CD4-positive, alpha-beta T cell (primary cell): Measurements from ENCODE around the gene PROSER2. TPM values are rescaled to one million over a fixed set of nuclear protein-coding genes. Genes with fewer than 3 reads are reported as not detected.

Experiments used
- ATAC-seq: fragments of 200-7000 bp; cut with Tn5 transposase; one replicate; pipeline ENCODE4 v1.10.0; 2022; ENCODE audit warnings: mild to moderate bottlenecking; ENCODE audit not compliant: poor library complexity
- CTCF ChIA-PET: fragments of 350-600 bp; sonication (Branson Sonifier 250); formaldehyde crosslinking; loops from one replicate; lab custom pipeline; 2021; ENCODE audit warnings: antibody characterized with exemption, inconsistent platforms; lab: Charles Lee
- POLR2A ChIA-PET: fragments of 350-600 bp; sonication (Branson Sonifier 250); formaldehyde crosslinking; loops from one replicate; lab custom pipeline; 2021; ENCODE audit warnings: antibody characterized with exemption, inconsistent platforms; lab: Charles Lee
- DNase-seq, 14 experiments: peaks; one replicate each; pipeline ENCODE4 v3.0.0-alpha.2; 2013 to 2020; ENCODE audit warnings: mixed read lengths in 2 of 14
- H3K27ac ChIP-seq, 2 donors: one replicate each; pipeline versions ENCODE4 v1.5.1 to v1.7.0; 2013; ENCODE audit warnings: low read length in 2 of 2, low read depth in 1 of 2, mild to moderate bottlenecking in 1 of 2
- H3K27me3 ChIP-seq, 2 experiments: 1 replicate in 1 of 2; 2 replicates in 1 of 2; pipeline versions ENCODE4 v1.6.1 to v1.7.0; 2013; ENCODE audit warnings: low read length in 2 of 2, control low read depth in 1 of 2, mild to moderate bottlenecking in 1 of 2, moderate library complexity in 1 of 2; ENCODE audit not compliant: insufficient read depth in 2 of 2, control insufficient read depth in 1 of 2
- H3K36me3 ChIP-seq: one replicate; pipeline ENCODE4 v1.6.1; 2013; ENCODE audit warnings: low read length, control low read depth; ENCODE audit not compliant: insufficient read depth
- H3K4me1 ChIP-seq: one replicate; pipeline ENCODE4 v1.6.1; 2013; ENCODE audit warnings: low read length, control low read depth; ENCODE audit not compliant: insufficient read depth
- H3K4me3 ChIP-seq: one replicate; pipeline ENCODE4 v1.5.1; 2013; ENCODE audit warnings: mild to moderate bottlenecking, low read length, moderate library complexity
- H3K9me3 ChIP-seq, 2 experiments: 1 replicate in 1 of 2; 2 replicates in 1 of 2; pipeline versions ENCODE4 v1.6.1 to v1.7.0; 2013; ENCODE audit warnings: low read length in 2 of 2, mild to moderate bottlenecking in 2 of 2, control low read depth in 1 of 2, moderate library complexity in 1 of 2; ENCODE audit not compliant: control insufficient read depth in 1 of 2, insufficient read depth in 1 of 2
- H3K27ac Mint-ChIP-seq: one replicate; pipeline ENCODE4 v1.8.0; 2020; ENCODE audit warnings: mixed read lengths
- H3K27me3 Mint-ChIP-seq: one replicate; pipeline ENCODE4 v1.8.0; 2021; ENCODE audit warnings: mixed read lengths
- H3K36me3 Mint-ChIP-seq: one replicate; pipeline ENCODE4 v1.8.0; 2021; ENCODE audit warnings: low read depth, mixed read lengths
- H3K4me1 Mint-ChIP-seq: one replicate; pipeline ENCODE4 v1.8.0; 2021; ENCODE audit warnings: low read depth, mixed read lengths
- H3K4me3 Mint-ChIP-seq: one replicate; pipeline ENCODE4 v1.8.0; 2020; ENCODE audit warnings: mild to moderate bottlenecking, mixed read lengths
- H3K9me3 Mint-ChIP-seq: one replicate; pipeline ENCODE4 v1.8.0; 2020; ENCODE audit warnings: mixed read lengths
- CTCF ChIP-seq: fragments of 200-600 bp; IDR thresholded peaks from one replicate; pipeline ENCODE4 v1.8.0; 2022; ENCODE audit warnings: antibody characterized with exemption, mild to moderate bottlenecking
- intact Hi-C, 2 experiments: fragments of 100-400 bp; cut with DNase I in 1 of 2; cut with micrococcal nuclease in 1 of 2; formaldehyde crosslinking; loops; one replicate each; pipeline versions ENCODE4 v1.15.1 to v1.9.0; 2023 to 2025; cut with DNase I, micrococcal nuclease
- total RNA-seq, 174 experiments: library from RNA in 2 of 174; stranded (reverse) in 2 of 174; gene quantifications; one replicate each; pipeline ENCODE4 v1.2.3 and lab custom pipeline; 2021 to 2026

PROSER2 gene
- total RNA-seq, 2 experiments from 2014 or later: 1.1 TPM

DNA sequence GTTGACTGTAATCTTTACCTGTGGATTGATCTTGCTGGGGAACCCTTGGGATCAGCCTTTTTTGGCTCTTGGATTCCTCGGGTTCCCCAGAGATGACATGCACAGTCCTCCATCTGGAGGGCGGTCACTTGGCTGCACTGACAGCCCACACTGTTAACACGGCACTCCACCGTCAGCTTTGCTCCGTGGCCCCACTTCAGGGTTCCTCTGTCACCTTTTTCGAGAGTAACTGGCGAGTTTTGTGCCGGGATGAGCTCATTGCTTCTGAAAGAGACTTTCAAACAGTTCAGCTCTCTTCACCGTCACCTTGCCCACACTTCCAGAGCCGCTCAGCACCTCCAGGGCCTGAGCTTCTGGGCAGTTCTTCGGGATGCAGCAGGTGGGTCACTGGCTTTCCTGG is 42.4 kb downstream of the PROSER2 start:
- ATAC-seq (no peak), DNase-seq (no peak)
- no peaks in the 10 kb centered on the region for H3K36me3 ChIP-seq
- ChIA-PET CTCF (no interaction called here), POLR2A (no interaction called here)
- H3K27me3 Mint-ChIP-seq: peaks cover 5% of the 10 kb centered on the region
- H3K36me3 Mint-ChIP-seq: no peaks in the 10 kb centered on the region
- H3K4me3 Mint-ChIP-seq: no peak overlapping the region
- no peak overlapping the region for H3K27ac Mint-ChIP-seq
- intact Hi-C loops: no loop called here
- H3K4me3 ChIP-seq: no peak overlapping the region
- H3K4me1 Mint-ChIP-seq: peaks cover 15% of the 10 kb centered on the region
- H3K9me3 Mint-ChIP-seq: no peaks in the 10 kb centered on the region
- no peak overlapping the region for H3K27ac ChIP-seq
- H3K4me1 ChIP-seq: peaks cover 18% of the 10 kb centered on the region
- H3K27me3 ChIP-seq: no peaks in the 10 kb centered on the region
- no peaks in the 10 kb centered on the region for H3K9me3 ChIP-seq
- no peak for TF ChIP-seq CTCF

- ChIA-PET POLR2A (no interaction called here), CTCF (no interaction called here)
- H3K4me1 ChIP-seq: peaks cover 22% of the 10 kb centered on the region
- H3K4me3 Mint-ChIP-seq: no peak overlapping the region
- H3K27ac ChIP-seq: no peak overlapping the region
- H3K36me3 Mint-ChIP-seq: no peaks in the 10 kb centered on the region
- TF ChIP-seq CTCF: no peak
- no peaks in the 10 kb centered on the region for H3K36me3 ChIP-seq
- ATAC-seq (no peak), DNase-seq (no peak)
- H3K27me3 Mint-ChIP-seq: peaks cover under 1% of the 10 kb centered on the region
- no peak overlapping the region for H3K27ac Mint-ChIP-seq
- H3K4me3 ChIP-seq: no peak overlapping the region
- H3K9me3 ChIP-seq: no peaks in the 10 kb centered on the region
- H3K9me3 Mint-ChIP-seq: no peaks in the 10 kb centered on the region
- intact Hi-C loops: no loop called here
- H3K4me1 Mint-ChIP-seq: peaks cover 18% of the 10 kb centered on the region
- H3K27me3 ChIP-seq: no peaks in the 10 kb centered on the region
These were observed 43.2 kb downstream of the PROSER2 start for GRCh38 chr10:11866199-11866925.

DNA sequence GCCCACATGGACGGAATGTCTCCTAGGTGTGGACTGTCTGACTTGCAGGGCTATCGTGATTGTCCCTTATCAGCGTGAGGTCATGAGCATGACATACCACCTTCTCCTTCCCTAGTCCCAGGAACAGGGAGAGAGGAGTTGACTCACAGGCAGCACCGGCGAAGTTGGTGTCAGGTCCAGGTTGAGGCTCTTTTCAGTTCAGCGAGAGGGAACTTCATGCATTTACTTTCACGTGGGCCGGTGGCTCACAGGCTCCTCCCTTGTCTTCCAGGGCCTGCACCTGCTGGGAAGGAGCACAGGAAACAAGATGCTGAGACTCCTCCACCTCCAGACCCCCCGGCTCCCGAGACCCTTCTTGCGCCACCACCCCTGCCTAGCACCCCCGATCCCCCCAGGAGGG is 46.1 kb downstream of the PROSER2 start:
- peaks cover 13% of the 10 kb centered on the region for H3K4me1 ChIP-seq
- no peaks in the 10 kb centered on the region for H3K9me3 ChIP-seq
- CTCF ChIA-PET: no interaction called here
- Mint-ChIP-seq H3K9me3 (no peaks in the 10 kb centered on the region), H3K27ac (no peak overlapping the region), H3K27me3 (no peaks in the 10 kb centered on the region), H3K4me1 (peaks cover 8% of the 10 kb centered on the region), H3K4me3 (no peak overlapping the region), H3K36me3 (no peaks in the 10 kb centered on the region)
- DNase-seq: no peak
- H3K27me3 ChIP-seq: peaks cover 0 to 3% of the 10 kb centered on the region in 2 experiments
- intact Hi-C loops: no loop called here
- H3K4me3 ChIP-seq: no peak overlapping the region
- H3K36me3 ChIP-seq: no peaks in the 10 kb centered on the region
- POLR2A ChIA-PET: no interaction called here
- no peak for ATAC-seq
- no peak for TF ChIP-seq CTCF
- no peak overlapping the region for H3K27ac ChIP-seq
